Skeletal muscle cell (primary cell): ENCODE results near the gene CCND2.

Experiments
- DNase-seq: peaks from one replicate; pipeline ENCODE4 v3.0.0-alpha.2; 2010; ENCODE audit warnings: low read depth
- H3K4me3 ChIP-seq: 2 replicates; pipeline ENCODE4 v1.5.1; 2011; ENCODE audit warnings: low read depth, mild to moderate bottlenecking, control low read depth, low read length, moderate library complexity

Gene CCND2

GRCh38 chr12:4287325-4288211 lies 14.0 kb downstream of the CCND2 start:
- H3K4me3 ChIP-seq: no peak overlapping the region
- DNase-seq: peak; percentile 67

GRCh38 chr12:4288296-4289131 lies 15.0 kb downstream of the CCND2 start:
- no peak for DNase-seq
- no peak overlapping the region for H3K4me3 ChIP-seq

GRCh38 chr12:4289231-4289878 lies 15.8 kb downstream of the CCND2 start:
- H3K4me3 ChIP-seq: no peak overlapping the region
- no peak for DNase-seq

DNA sequence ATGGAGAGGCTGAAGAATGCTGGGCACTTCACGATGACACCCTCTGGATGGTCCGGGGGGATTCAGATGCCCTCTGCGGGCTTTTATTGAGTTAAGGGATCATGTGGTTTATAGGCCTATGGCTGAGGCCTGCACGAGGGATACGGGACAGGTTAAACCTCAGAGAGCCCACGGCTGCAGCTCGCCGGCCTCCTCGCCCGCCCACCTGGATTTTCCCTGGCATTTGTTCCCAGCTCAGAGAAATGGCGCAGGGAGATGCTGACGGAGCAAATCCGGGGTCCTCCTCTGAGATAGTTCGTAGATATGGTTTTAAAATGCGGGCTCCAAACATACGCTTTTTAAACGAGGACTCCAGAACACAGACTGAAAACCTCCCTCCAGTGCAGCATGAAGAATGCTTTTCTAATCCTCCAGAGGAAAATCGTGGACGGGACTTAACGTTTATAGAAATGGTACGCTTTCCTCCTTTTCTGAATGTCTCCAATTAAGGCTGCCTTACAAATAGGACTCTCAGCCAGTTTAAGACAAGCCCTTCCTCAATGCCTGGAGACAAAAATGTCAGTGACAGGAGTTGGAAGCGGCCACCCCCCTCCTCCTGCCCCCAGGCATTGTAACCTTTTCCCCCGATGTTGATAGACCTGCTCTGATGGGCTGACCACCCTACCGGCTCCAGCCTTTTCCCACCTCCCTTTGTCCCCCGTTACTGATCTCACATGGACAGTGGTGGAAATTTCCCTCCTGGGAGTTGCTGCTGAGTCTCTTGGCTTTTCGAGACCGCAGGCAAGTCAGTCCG lies 16.6 kb downstream of the CCND2 start:
- DNase-seq: no peak
- no peak overlapping the region for H3K4me3 ChIP-seq

DNA sequence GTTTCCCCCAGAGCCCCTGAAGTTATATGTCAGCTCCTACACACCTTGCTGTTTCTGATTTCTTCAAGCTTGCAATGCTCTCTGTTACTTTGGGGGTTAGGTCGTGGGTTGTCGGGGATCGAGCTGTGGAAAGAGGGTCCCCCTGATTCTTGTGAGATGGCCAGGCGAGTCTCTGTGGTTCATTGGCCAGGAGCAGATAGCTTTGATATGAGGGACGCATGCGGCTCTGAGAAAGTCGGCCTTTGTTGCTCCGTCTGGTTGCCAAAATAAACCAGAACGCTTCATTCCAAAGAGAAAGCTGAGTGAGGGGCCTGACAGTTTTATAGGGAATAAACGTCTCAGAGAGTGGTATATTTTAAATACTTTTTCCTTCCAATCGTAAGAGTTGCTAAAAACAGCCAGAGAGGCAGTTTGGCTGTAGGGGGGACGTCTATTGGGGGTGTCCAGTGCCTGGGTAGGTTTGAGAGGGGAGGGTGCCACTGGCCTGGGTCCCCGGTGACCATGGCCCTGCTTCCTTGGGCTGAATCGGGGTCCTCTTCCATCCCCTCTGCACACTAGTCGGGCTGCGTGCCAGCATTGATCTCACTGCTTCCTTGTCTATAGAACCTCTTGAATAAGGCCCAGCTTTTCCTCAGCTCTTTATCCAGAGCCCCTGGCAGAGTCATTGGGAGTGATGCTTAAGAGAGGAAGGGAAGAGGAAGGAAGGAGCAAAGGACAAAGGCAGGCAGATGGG lies 18.9 kb downstream of the CCND2 start:
- DNase-seq: no peak
- no peak overlapping the region for H3K4me3 ChIP-seq

DNA sequence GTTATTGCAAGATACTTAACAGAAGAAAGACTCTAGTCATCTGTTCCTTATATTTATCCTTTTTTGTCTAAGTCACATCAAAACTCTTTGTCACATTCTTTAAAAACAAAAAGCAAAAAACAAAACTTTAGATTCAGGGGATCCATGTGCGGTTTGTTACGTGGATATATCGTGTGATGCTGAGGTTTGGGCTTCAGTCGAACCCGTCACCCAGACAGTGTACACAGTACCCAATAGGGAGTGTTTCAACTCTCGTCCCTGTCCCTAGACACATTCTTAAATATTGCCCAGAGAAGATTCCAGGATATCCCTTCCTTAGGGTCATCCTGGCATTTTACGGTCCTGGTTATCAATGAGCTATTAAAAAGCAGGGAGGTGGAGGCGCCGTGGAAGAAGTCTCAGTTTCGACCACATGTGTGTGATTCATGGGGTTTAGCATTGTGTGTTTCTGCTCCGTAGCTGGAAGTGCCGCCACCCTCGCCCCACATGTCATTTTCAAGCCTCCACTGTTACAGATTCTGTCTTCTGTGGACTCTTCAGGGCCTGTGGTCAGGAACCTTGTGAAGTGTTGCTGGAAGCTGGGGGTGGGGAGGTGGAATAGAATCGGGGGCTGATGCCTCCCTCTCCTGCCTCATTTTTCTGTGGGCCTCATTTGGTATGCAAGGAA lies 19.9 kb downstream of the CCND2 start:
- DNase-seq: no peak

GRCh38 chr12:4293966-4294505 lies 20.5 kb downstream of the CCND2 start:
- no peak for DNase-seq
- no peak overlapping the region for H3K4me3 ChIP-seq

More for the DNA sequence above, 19.9 kb downstream of the CCND2 start:
- no peak overlapping the region for H3K4me3 ChIP-seq

DNA sequence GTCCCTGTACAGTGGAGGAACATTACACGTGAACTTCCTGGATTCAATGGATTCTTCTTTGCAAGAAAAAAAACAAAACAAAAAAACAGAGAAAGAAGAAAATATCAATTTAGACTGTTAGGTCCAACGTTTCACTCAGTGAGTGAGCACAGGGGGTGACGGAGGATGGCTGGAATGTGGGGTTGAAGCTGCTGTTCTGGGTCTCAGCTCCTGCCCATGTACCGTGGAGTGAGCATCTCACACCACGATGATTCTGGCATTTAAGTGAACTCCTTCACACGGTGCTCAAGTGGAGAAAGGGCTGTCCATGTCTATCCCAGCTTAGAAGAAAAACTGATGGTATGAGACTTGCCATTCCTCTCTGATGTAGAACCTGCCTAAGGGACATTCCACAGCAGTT lies 23.2 kb downstream of the CCND2 start:
- H3K4me3 ChIP-seq: no peak overlapping the region
- no peak for DNase-seq

GRCh38 chr12:4297617-4298016 lies 24.1 kb downstream of the CCND2 start:
- no peak for DNase-seq
- H3K4me3 ChIP-seq: no peak overlapping the region

DNA sequence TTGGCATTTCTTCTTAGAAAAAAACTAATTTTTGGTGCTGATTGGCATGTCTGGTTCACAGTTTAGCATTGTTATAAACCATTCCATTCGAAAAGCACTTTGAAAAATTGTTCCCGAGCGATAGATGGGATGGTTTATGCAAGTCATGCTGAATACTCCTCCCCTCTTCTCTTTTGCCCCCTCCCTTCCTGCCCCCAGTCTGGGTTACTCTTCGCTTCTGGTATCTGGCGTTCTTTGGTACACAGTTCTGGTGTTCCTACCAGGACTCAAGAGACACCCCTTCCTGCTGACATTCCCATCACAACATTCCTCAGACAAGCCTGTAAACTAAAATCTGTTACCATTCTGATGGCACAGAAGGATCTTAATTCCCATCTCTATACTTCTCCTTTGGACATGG lies 27.3 kb downstream of the CCND2 start:
- H3K4me3 ChIP-seq: no peak overlapping the region
- no peak for DNase-seq

- no peak overlapping the region for H3K4me3 ChIP-seq
- DNase-seq: no peak
Observed at GRCh38 chr12:4301932-4302501, 28.5 kb downstream of the CCND2 start.

GRCh38 chr12:4302881-4303280 lies 29.3 kb downstream of the CCND2 start:
- H3K4me3 ChIP-seq: no peak overlapping the region
- no peak for DNase-seq

- DNase-seq: no peak
- no peak overlapping the region for H3K4me3 ChIP-seq
Observed at GRCh38 chr12:4303750-4304149, 30.2 kb downstream of the CCND2 start.

DNA sequence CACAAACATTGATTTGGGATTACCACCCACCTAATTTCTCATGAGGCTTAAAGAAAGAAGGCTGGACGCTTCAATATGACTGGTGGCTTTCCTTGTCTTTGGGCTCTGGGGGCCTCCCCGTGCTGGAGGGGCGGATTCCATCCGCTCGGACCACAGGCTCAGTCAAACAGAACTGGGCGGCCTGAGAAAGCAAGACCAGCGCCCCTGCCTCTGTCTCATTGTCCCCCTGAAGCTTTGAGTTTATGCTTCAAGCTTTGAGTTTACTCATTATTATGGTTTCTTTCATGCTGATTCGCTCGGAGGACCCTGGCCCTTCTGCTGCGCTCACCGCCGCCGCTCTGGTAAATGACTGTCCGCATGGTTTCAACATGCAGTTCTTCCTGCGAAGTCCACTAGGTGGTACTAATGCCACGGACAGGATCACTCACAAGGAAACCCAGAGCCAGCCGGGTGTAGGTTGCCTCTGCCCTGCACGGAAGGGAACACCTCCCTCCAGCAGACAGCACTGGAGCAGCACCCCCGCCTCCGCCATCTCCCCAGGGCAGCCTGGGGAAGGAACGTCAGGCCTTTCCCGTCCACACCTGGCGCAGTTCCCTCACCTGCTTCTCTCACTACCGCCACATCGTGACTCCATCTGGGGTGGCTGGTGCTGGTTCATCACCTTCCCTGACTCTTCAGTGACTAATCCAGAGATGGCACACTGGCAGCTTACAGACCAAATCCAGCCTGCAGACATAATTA lies 34.2 kb downstream of the CCND2 start:
- DNase-seq: peak; percentile 52
- H3K4me3 ChIP-seq: no peak overlapping the region

DNA sequence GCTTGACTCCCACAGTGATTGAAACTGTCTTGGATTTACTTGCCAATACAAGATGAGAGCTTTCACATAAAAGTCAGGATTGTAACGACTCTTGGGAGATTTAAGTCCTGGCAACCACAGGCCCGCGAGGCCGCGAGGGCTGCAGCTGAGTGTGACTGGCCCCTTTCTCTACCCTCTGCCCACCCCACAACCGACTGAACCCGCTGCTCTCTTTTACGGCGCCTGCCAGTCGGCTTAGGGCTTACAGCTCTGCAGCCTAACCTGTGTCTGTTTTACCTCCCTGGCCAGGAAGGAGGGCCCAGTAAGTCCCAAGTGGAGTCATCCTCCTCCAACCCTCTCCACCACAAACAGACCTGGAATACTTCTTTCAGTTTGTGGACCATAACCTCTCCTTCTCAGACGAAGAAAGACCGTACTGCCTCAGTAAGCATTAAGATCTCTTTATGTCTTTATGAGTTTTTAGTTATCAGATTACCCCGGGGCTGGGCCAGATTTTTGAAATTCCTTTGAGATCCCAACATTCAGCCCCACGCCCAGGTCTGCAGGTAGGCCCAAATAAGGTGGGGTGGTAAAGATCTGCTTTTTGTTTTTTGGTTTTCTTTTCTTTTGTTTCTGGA lies 34.9 kb downstream of the CCND2 start:
- no peak for DNase-seq
- H3K4me3 ChIP-seq: no peak overlapping the region

GRCh38 chr12:4311776-4312175 lies 38.2 kb downstream of the CCND2 start:
- no peak for DNase-seq

GRCh38 chr12:4312251-4312650 lies 38.7 kb downstream of the CCND2 start:
- no peak for DNase-seq
- H3K4me3 ChIP-seq: no peak overlapping the region

More at GRCh38 chr12:4311776-4312175, 38.2 kb downstream of the CCND2 start:
- H3K4me3 ChIP-seq: no peak overlapping the region
